Activated CD4-positive, alpha-beta T cell treated with anti-CD3 and anti-CD28 coated beads for 4 hours (primary cell): Measurements from ENCODE around the gene EVI2A.

Experiments
- DNase-seq, 2 donors: peaks; one replicate each; pipeline ENCODE4 v3.0.0-alpha.2; 2020

EVI2A gene

DNA sequence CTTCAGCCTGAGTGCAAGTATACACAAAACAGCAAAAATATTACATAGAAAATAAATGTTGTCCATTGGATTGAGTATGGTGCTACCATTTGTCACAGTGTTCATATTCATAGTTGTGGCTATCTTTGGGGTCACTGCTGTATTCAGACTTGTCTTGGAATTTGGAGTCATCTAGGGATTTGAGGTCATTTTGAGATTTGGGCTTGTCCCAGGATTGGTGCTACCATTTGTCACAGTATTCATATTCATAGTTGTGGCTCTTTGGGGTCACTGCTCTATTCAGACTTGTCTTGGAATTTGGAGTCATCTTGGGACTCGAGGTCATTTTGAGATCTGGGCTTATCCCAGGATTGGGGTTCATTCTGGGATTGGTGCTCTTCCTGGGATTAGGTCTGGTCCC lies 49.2 kb downstream of the EVI2A start:
- DNase-seq, result no peak

- no peak for DNase-seq
Measured at GRCh38 chr17:31269578-31269983, 51.8 kb downstream of the EVI2A start.

DNA sequence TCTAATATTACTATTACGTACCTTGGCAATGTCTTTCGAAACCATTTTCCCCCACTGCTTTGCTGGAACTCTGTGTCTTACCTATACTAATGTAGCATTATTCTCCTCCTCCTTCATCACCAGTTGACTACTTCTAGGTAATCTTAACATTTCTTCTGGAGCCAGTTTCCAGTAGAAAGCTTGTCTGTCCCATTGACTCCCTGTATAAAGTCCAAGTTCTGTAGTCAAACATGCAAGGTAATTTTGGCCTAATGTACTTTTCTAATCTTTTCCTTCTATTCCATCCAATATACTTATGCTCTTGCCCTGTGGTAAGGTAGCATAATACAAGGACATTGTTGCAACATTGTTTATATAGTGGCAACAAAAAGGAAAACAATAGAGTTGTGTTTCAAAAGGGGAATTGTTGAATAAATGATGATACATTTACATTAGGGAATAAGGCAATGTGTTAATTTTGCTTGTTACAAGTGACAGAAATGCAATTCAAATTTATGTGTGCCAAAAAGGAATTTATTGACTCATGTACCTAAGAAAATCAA lies 52.3 kb downstream of the EVI2A start:
- no peak for DNase-seq
